HG03066 (cell line): ENCODE measurements around the gene ACP2.
"Not testable (repeated sequence)": the region's sequence is repeated elsewhere in the genome, so short reads cannot be mapped to it uniquely, and the experiment has no call there.

Experiments
- ATAC-seq: cut with Tn5 transposase; IDR thresholded peaks from one replicate; pipeline ENCODE4 v1.9.1; 2021; ENCODE audit warnings: low read depth; ENCODE audit not compliant: unreplicated experiment

Gene ACP2

GRCh38 chr11:47208008-47208552, 40.5 kb downstream of the ACP2 start:
- not testable (repeated sequence) for ATAC-seq

GRCh38 chr11:47207459-47207858, 41.2 kb downstream of the ACP2 start:
- no peak for ATAC-seq

- not testable (repeated sequence) for ATAC-seq
These were observed 42.0 kb downstream of the ACP2 start for GRCh38 chr11:47206577-47206976.

GRCh38 chr11:47204637-47204989, 44.0 kb downstream of the ACP2 start:
- ATAC-seq, result no peak

- ATAC-seq, result no peak
These were observed 46.0 kb downstream of the ACP2 start for GRCh38 chr11:47202576-47202975.

GRCh38 chr11:47201015-47201414, 47.6 kb downstream of the ACP2 start:
- no peak for ATAC-seq

GRCh38 chr11:47198161-47198560, 50.5 kb downstream of the ACP2 start:
- not testable (repeated sequence) for ATAC-seq

- ATAC-seq, result no peak
These were observed 56.5 kb downstream of the ACP2 start for GRCh38 chr11:47192111-47192510.

- ATAC-seq, result not testable (repeated sequence)
These were observed 57.5 kb downstream of the ACP2 start for GRCh38 chr11:47191137-47191536.
